Measurements from ENCODE around the gene EIF1. TPM values are rescaled to one million over a fixed set of nuclear protein-coding genes. Genes with fewer than 3 reads are reported as not detected.

The EIF1 gene
- total and polyA plus RNA-seq, 2 donors (not counting 3 experiments of a cell fraction or from before 2014, with no cell fraction given), result 168 to 814 TPM

GRCh38 chr17:41642252-41643156, 46.2 kb upstream of the EIF1 start:
- no peak overlapping the region for H3K27ac ChIP-seq (ENCODE audit: insufficient read depth, low read depth, low read length)
- no peak for FAIRE-seq

More at GRCh38 chr17:41642252-41643156, 46.2 kb upstream of the EIF1 start:
- Histone ChIP-seq H4K20me1 (replicated peaks; ENCODE audit: control insufficient read depth, extremely low read depth, insufficient read depth, low read length) (no peaks in the 10 kb centered on the region), H2AFZ (ENCODE audit: low read depth, low read length) (no peak overlapping the region), H3K36me3 (ENCODE audit: control insufficient read depth in 2 of 2, extremely low read depth in 1 of 2, insufficient read depth in 2 of 2, low read length in 2 of 2) (no peaks in the 10 kb centered on the region), H3K9me1 (replicated peaks; ENCODE audit: control insufficient read depth, extremely low read depth, insufficient read depth, low read length) (no peaks in the 10 kb centered on the region), H3K4me2 (ENCODE audit: insufficient read depth, low read length) (no peak overlapping the region), H3K9ac (replicated peaks; ENCODE audit: extremely low read depth, insufficient read depth, low read length) (no peak overlapping the region), H3K9me3 (replicated peaks; ENCODE audit: control insufficient read depth, insufficient read depth, low read length) (no peaks in the 10 kb centered on the region), H3K27me3 (ENCODE audit: control insufficient read depth in 2 of 2, insufficient read depth in 2 of 2, low read length in 2 of 2) (no peaks in the 10 kb centered on the region), H3K4me3 (replicated peaks in 1 of 3; ENCODE audit: insufficient read depth in 1 of 3, low read depth in 1 of 3, low read length in 3 of 3) (no peak overlapping the region), H3K4me1 (ENCODE audit: control insufficient read depth, extremely low read depth, insufficient read depth, low read length) (no peaks in the 10 kb centered on the region), H3K79me2 (ENCODE audit: control insufficient read depth, insufficient read depth, low read length) (no peaks in the 10 kb centered on the region)
- POLR2A ChIA-PET, result no interaction called here
- CTCF ChIA-PET, result interaction anchor here (3.5 to 9.0 kb wide), 3 partner anchors 20 to 93 kb away, joined by 17 to 319 read pairs (median 23); no protein-coding TSS in a partner anchor
- dilution Hi-C loops (cut with MboI; ENCODE audit: extremely low pct_ligation_motif_present, low sequenced_read_pairs), result no loop called here
- TF ChIP-seq FOS (IDR thresholded peaks at IDR 0.05; ENCODE audit: borderline replicate concordance, insufficient read depth, low read length) (no peak), JUN (IDR thresholded peaks at IDR 0.05; ENCODE audit: borderline replicate concordance, insufficient read depth, insufficient read length, low read depth) (no peak), POLR2AphosphoS5 (IDR thresholded peaks at IDR 0.05; ENCODE audit: insufficient read depth, low read depth, low read length) (no peak), MAX (IDR thresholded peaks at IDR 0.05; ENCODE audit: insufficient read depth, insufficient read length) (no peak), GATA2 (IDR thresholded peaks at IDR 0.05; ENCODE audit: insufficient read depth, insufficient read length, low read depth, low read length) (no peak), POLR2A (IDR thresholded peaks at IDR 0.05; ENCODE audit: low read depth, low read length) (no peak), EZH2 (IDR thresholded peaks at IDR 0.05; ENCODE audit: borderline replicate concordance, low read depth, low read length, severe bottlenecking) (no peak), MYC (IDR thresholded peaks at IDR 0.05; ENCODE audit: low read depth, low read length) (no peak), CTCF (IDR thresholded peaks at IDR 0.05; ENCODE audit: extremely low read depth in 1 of 2, insufficient read depth in 1 of 2, low read depth in 1 of 2, low read length in 2 of 2) (no peak)
- no peak for DNase-seq (ENCODE audit: low read depth, low spot score)
- intact Hi-C loops (cut with micrococcal nuclease), result no loop called here
- no TSS peak for BruUV-seq (replicated peaks)

All from endothelial cell of umbilical vein (primary cell).